ENCODE data around the gene RALGAPA2.

RALGAPA2 gene

GRCh38 chr20:20461551-20461950, 250.9 kb downstream of the RALGAPA2 start:
- Histone ChIP-seq H3K4me1 (ENCODE audit: low read length) (peaks cover 54% of the 10 kb centered on the region), H3K4me2 (ENCODE audit: low read length) (peak overlapping the region; percentile 79), H3K9me3 (ENCODE audit: insufficient read depth, low read length) (no peaks in the 10 kb centered on the region), H3K27ac (ENCODE audit: low read length) (no peak overlapping the region), H3K9ac (ENCODE audit: low read length) (no peak overlapping the region), H4K20me1 (ENCODE audit: insufficient read depth, low read length) (no peaks in the 10 kb centered on the region), H3K4me3 (ENCODE audit: low read length) (no peak overlapping the region), H2AFZ (ENCODE audit: low read depth, low read length) (no peak overlapping the region), H3K27me3 (ENCODE audit: low read depth, low read length) (no peaks in the 10 kb centered on the region), H3K36me3 (replicated peaks; ENCODE audit: low read depth, low read length) (no peaks in the 10 kb centered on the region), H3K79me2 (ENCODE audit: low read length) (no peaks in the 10 kb centered on the region)
- TF ChIP-seq EZH2phosphoT487 (IDR thresholded peaks at IDR 0.05; ENCODE audit: low read depth) (no peak), CTCF (IDR thresholded peaks at IDR 0.05; ENCODE audit: low read depth, low read length) (no peak)

DNA sequence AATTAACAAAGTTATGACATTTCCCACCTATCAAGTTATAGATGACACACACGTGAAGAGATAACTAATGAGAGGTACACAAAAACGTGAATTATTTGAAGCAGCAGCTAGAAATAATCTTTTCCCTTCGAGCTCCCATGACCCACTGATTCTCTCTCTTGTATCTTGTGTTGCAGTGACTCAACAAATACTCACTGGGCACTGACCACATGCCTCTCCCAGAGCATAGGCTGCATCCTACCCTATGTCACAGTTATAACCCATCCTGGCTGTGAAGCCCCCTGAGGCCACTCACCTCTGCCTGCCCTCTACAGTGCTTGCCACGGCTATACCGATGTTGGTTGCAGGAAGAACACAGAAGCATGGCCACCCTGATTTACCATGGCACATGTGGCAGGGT, 252.7 kb downstream of the RALGAPA2 start:
- Histone ChIP-seq H3K4me3 (ENCODE audit: low read length) (no peak overlapping the region), H3K4me2 (ENCODE audit: low read length) (no peak overlapping the region), H3K79me2 (ENCODE audit: low read length) (no peaks in the 10 kb centered on the region), H4K20me1 (ENCODE audit: insufficient read depth, low read length) (no peaks in the 10 kb centered on the region), H3K27ac (ENCODE audit: low read length) (no peak overlapping the region), H3K9me3 (ENCODE audit: insufficient read depth, low read length) (no peaks in the 10 kb centered on the region), H3K4me1 (ENCODE audit: low read length) (peaks cover 51% of the 10 kb centered on the region), H3K9ac (ENCODE audit: low read length) (no peak overlapping the region), H3K36me3 (replicated peaks; ENCODE audit: low read depth, low read length) (no peaks in the 10 kb centered on the region), H2AFZ (ENCODE audit: low read depth, low read length) (no peak overlapping the region), H3K27me3 (ENCODE audit: low read depth, low read length) (no peaks in the 10 kb centered on the region)
- no peak for TF ChIP-seq CTCF (IDR thresholded peaks at IDR 0.05; ENCODE audit: low read depth, low read length)
- no peak for TF ChIP-seq EZH2phosphoT487 (IDR thresholded peaks at IDR 0.05; ENCODE audit: low read depth)

- peaks cover 2% of the 10 kb centered on the region for H3K36me3 ChIP-seq (replicated peaks; ENCODE audit: low read depth, low read length)
These were observed 254.9 kb downstream of the RALGAPA2 start for GRCh38 chr20:20457392-20458126.

DNA sequence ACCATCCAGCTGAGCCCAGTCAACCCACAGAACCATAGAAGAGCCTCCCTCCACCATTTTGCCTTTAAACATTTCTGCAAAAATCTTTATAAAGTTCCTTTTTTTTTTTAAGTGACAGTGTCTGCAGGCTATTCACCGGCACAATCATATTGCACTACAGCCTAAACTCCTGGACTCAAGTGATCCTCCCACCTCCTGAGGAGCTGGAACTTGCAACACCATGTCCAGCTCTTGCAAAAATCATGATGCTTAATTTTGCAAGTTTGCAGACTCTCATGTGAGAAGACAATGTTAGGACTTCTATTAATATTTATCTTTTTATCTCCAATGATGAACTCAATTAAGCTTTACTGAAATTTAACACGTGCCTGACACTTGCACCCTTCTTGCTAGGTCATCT, 255.7 kb downstream of the RALGAPA2 start:
- TF ChIP-seq EZH2phosphoT487 (IDR thresholded peaks at IDR 0.05; ENCODE audit: low read depth) (no peak), CTCF (IDR thresholded peaks at IDR 0.05; ENCODE audit: low read depth, low read length) (no peak)
- no peak overlapping the region for H3K4me2 ChIP-seq (ENCODE audit: low read length)
- no peaks in the 10 kb centered on the region for H3K9me3 ChIP-seq (ENCODE audit: insufficient read depth, low read length)

More at GRCh38 chr20:20457392-20458126, 254.9 kb downstream of the RALGAPA2 start:
- H3K4me3 ChIP-seq (ENCODE audit: low read length) = no peak overlapping the region
- H3K4me1 ChIP-seq (ENCODE audit: low read length) = peaks cover 36% of the 10 kb centered on the region
- no peak overlapping the region for H3K4me2 ChIP-seq (ENCODE audit: low read length)
- no peak overlapping the region for H3K27ac ChIP-seq (ENCODE audit: low read length)
- no peaks in the 10 kb centered on the region for H3K79me2 ChIP-seq (ENCODE audit: low read length)
- H3K9me3 ChIP-seq (ENCODE audit: insufficient read depth, low read length) = no peaks in the 10 kb centered on the region
- no peak overlapping the region for H2AFZ ChIP-seq (ENCODE audit: low read depth, low read length)
- H3K9ac ChIP-seq (ENCODE audit: low read length) = no peak overlapping the region
- H4K20me1 ChIP-seq (ENCODE audit: insufficient read depth, low read length) = no peaks in the 10 kb centered on the region
- TF ChIP-seq EZH2phosphoT487 (IDR thresholded peaks at IDR 0.05; ENCODE audit: low read depth) (no peak), CTCF (IDR thresholded peaks at IDR 0.05; ENCODE audit: low read depth, low read length) (no peak)
- peaks cover 10% of the 10 kb centered on the region; the same call in 1 of the 2 replicates for H3K27me3 ChIP-seq (ENCODE audit: low read depth, low read length)

More for the DNA sequence above, 255.7 kb downstream of the RALGAPA2 start:
- H3K9ac ChIP-seq (ENCODE audit: low read length) = no peak overlapping the region
- H3K27ac ChIP-seq (ENCODE audit: low read length) = no peak overlapping the region
- H3K36me3 ChIP-seq (replicated peaks; ENCODE audit: low read depth, low read length) = peaks cover 2% of the 10 kb centered on the region
- H2AFZ ChIP-seq (ENCODE audit: low read depth, low read length) = no peak overlapping the region
- H3K79me2 ChIP-seq (ENCODE audit: low read length) = no peaks in the 10 kb centered on the region
- peaks cover 36% of the 10 kb centered on the region for H3K4me1 ChIP-seq (ENCODE audit: low read length)
- H3K27me3 ChIP-seq (ENCODE audit: low read depth, low read length) = peaks cover 12% of the 10 kb centered on the region; the same call in 1 of the 2 replicates
- no peak overlapping the region for H3K4me3 ChIP-seq (ENCODE audit: low read length)
- H4K20me1 ChIP-seq (ENCODE audit: insufficient read depth, low read length) = no peaks in the 10 kb centered on the region

Measured in OCI-LY3 (cell line).